Osteoblast (primary cell): ENCODE results near the gene ABHD17B. TPM values are rescaled to one million over a fixed set of nuclear protein-coding genes. Genes with fewer than 3 reads are reported as not detected.

ENCODE experiments used
- DNase-seq: peaks from one replicate; pipeline ENCODE4 v3.0.0; 2011; ENCODE audit warnings: low spot score, mixed read lengths; ENCODE audit not compliant: insufficient read length; ENCODE audit errors: missing footprints
- H2AFZ ChIP-seq: 2 replicates; pipeline ENCODE4 v1.6.0; 2011; ENCODE audit warnings: mild to moderate bottlenecking, low read length
- H3K27ac ChIP-seq: 2 replicates; pipeline ENCODE4 v1.5.1; 2011; ENCODE audit warnings: mild to moderate bottlenecking, low read depth, low read length, moderate library complexity
- H3K27me3 ChIP-seq: 2 replicates; pipeline ENCODE4 v1.6.0; 2012; ENCODE audit warnings: mild to moderate bottlenecking, control low read depth, inconsistent platforms, low read length, moderate library complexity; ENCODE audit not compliant: insufficient read depth
- H3K36me3 ChIP-seq: 2 replicates; pipeline ENCODE4 v1.5.1; 2011; ENCODE audit warnings: mild to moderate bottlenecking, low read length, control low read depth, moderate library complexity; ENCODE audit not compliant: insufficient read depth
- H3K4me1 ChIP-seq: 2 replicates; pipeline ENCODE4 v1.5.1; 2011; ENCODE audit warnings: mild to moderate bottlenecking, low read length, control low read depth, moderate library complexity; ENCODE audit not compliant: insufficient read depth
- H3K4me2 ChIP-seq: 2 replicates; pipeline ENCODE4 v1.6.0; 2011; ENCODE audit warnings: mild to moderate bottlenecking, low read length; ENCODE audit not compliant: insufficient read depth
- H3K4me3 ChIP-seq: fragments of 200-600 bp; sonication (generic); 3 replicates; pipeline ENCODE4 v1.5.1; 2012; ENCODE audit warnings: mild to moderate bottlenecking, low read length, inconsistent platforms; ENCODE audit not compliant: insufficient read depth
- H3K79me2 ChIP-seq: 2 replicates; pipeline ENCODE4 v1.6.0; 2012; ENCODE audit warnings: mild to moderate bottlenecking, low read length, control low read depth, inconsistent platforms; ENCODE audit not compliant: insufficient read depth
- H3K9me3 ChIP-seq: 2 replicates; pipeline ENCODE4 v1.5.1; 2011; ENCODE audit warnings: low read depth, low read length, control low read depth
- H4K20me1 ChIP-seq: 2 replicates; pipeline ENCODE4 v1.6.0; 2012; ENCODE audit warnings: mild to moderate bottlenecking, low read length, control low read depth; ENCODE audit not compliant: insufficient read depth
- total RNA-seq: library from RNA; depleted of rRNA; stranded (reverse); fragments of >200 nt; gene quantifications from 2 replicates; pipeline ENCODE4 v1.2.3, GENCODE V29; 2012
- TF ChIP-seq, protein P1 (sequence below): IDR thresholded peaks from 2 replicates; pipeline ENCODE4 v1.5.1; 2011; ENCODE audit warnings: mild to moderate bottlenecking, low read depth, low read length, moderate library complexity; ENCODE audit errors: extremely low read depth

Gene ABHD17B
- total RNA-seq, 1 donor: 21.4 TPM

- Histone ChIP-seq H3K4me2 (no peak overlapping the region), H3K9me3 (peaks cover 3% of the 10 kb centered on the region), H3K4me1 (peaks cover 1% of the 10 kb centered on the region), H3K36me3 (no peaks in the 10 kb centered on the region), H3K27me3 (no peaks in the 10 kb centered on the region), H3K79me2 (no peaks in the 10 kb centered on the region), H4K20me1 (no peaks in the 10 kb centered on the region), H3K27ac (no peak overlapping the region), H2AFZ (no peak overlapping the region), H3K4me3 (no peak overlapping the region)
- DNase-seq: no peak
- TF ChIP-seq, protein P1, sequence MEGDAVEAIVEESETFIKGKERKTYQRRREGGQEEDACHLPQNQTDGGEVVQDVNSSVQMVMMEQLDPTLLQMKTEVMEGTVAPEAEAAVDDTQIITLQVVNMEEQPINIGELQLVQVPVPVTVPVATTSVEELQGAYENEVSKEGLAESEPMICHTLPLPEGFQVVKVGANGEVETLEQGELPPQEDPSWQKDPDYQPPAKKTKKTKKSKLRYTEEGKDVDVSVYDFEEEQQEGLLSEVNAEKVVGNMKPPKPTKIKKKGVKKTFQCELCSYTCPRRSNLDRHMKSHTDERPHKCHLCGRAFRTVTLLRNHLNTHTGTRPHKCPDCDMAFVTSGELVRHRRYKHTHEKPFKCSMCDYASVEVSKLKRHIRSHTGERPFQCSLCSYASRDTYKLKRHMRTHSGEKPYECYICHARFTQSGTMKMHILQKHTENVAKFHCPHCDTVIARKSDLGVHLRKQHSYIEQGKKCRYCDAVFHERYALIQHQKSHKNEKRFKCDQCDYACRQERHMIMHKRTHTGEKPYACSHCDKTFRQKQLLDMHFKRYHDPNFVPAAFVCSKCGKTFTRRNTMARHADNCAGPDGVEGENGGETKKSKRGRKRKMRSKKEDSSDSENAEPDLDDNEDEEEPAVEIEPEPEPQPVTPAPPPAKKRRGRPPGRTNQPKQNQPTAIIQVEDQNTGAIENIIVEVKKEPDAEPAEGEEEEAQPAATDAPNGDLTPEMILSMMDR: no peak
Measured at GRCh38 chr9:71858102-71858798, 52.7 kb downstream of the ABHD17B start.

GRCh38 chr9:71857159-71857558 is 53.8 kb downstream of the ABHD17B start:
- no peak for DNase-seq
- no peak overlapping the region for H3K27ac ChIP-seq
- no peaks in the 10 kb centered on the region for H4K20me1 ChIP-seq
- H3K27me3 ChIP-seq: no peaks in the 10 kb centered on the region
- H3K36me3 ChIP-seq: no peaks in the 10 kb centered on the region
- peaks cover 3% of the 10 kb centered on the region for H3K9me3 ChIP-seq
- H3K4me1 ChIP-seq: no peaks in the 10 kb centered on the region
- no peak overlapping the region for H2AFZ ChIP-seq
- H3K4me3 ChIP-seq: no peak overlapping the region
- TF ChIP-seq, protein P1: no peak
- no peaks in the 10 kb centered on the region for H3K79me2 ChIP-seq
- no peak overlapping the region for H3K4me2 ChIP-seq

DNA sequence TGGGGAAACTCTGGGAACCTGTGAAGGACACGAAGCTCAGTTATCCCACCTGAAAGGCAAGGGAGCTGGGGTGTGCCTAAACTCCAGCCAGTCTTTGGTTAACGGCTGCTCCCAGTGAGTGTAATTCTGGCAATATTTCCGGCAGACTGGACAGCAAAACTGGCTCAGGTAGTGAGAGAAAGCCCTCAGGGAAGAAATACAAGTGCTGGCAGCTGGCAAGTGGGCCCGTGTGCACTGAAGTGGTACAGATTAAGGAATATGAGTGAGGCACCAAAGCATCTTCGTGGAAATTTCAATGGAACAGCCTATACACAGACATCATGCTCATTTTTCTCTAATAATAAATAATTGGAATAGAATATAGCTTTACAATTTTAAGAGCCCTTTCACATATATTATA is 56.2 kb downstream of the ABHD17B start:
- H3K4me2 ChIP-seq: no peak overlapping the region
- no peaks in the 10 kb centered on the region for H3K4me1 ChIP-seq
- no peak for DNase-seq
- no peaks in the 10 kb centered on the region for H4K20me1 ChIP-seq
- H3K36me3 ChIP-seq: no peaks in the 10 kb centered on the region
- TF ChIP-seq, protein P1: no peak
- H2AFZ ChIP-seq: no peak overlapping the region
- no peaks in the 10 kb centered on the region for H3K27me3 ChIP-seq
- no peaks in the 10 kb centered on the region for H3K79me2 ChIP-seq
- no peak overlapping the region for H3K4me3 ChIP-seq
- no peaks in the 10 kb centered on the region for H3K9me3 ChIP-seq
- H3K27ac ChIP-seq: no peak overlapping the region

- Histone ChIP-seq H4K20me1 (no peaks in the 10 kb centered on the region), H3K4me1 (no peaks in the 10 kb centered on the region), H3K36me3 (no peaks in the 10 kb centered on the region), H2AFZ (no peak overlapping the region), H3K4me3 (no peak overlapping the region), H3K27ac (no peak overlapping the region), H3K27me3 (no peaks in the 10 kb centered on the region), H3K79me2 (no peaks in the 10 kb centered on the region), H3K9me3 (no peaks in the 10 kb centered on the region), H3K4me2 (no peak overlapping the region)
- TF ChIP-seq, protein P1: no peak
- DNase-seq: no peak
Measured at GRCh38 chr9:71853084-71853483, 57.9 kb downstream of the ABHD17B start.
